Stimulated activated CD8-positive, alpha-beta memory T cell treated with anti-CD3 and anti-CD28 coated beads, Interleukin-7, amount 100 ng/mL, for 48 hours (primary cell): ENCODE results near the gene TWF1.
"Not testable (repeated sequence)": the region's sequence is repeated elsewhere in the genome, so short reads cannot be mapped to it uniquely, and the experiment has no call there.

ENCODE experiments used
- DNase-seq, 2 donors: peaks; one replicate each; pipeline ENCODE4 v3.0.0-alpha.2; 2020; ENCODE audit warnings: low read depth in 1 of 2; ENCODE audit errors: extremely low read depth in 1 of 2

The TWF1 gene

GRCh38 chr12:43805860-43806736 is at the start of gene TWF1:
Gene TWF1 (minus strand): TSS chr12:43806317. CDS start chr12:43806245, 72 bp downstream.
- DNase-seq: peak; percentile 76 to 85

DNA sequence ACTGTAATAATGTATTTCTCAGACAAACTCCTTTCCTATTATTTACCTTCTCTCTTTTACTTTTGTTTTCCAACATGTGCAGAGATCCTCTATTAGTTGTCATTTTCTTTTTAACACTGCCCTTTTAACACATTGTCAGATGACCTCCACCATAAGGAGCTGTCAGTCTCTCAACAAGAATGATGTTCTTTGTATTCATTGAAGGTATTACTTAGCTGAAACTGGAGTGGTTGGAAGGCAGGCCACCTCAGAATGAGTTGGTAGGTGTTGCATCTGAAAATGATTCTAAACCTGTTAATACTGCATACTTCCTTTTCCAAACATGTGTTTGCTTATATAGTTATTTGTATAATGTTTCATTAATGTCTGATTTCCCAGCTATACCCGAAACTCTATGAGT is 46.6 kb upstream of the TWF1 start:
- DNase-seq: no peak

DNA sequence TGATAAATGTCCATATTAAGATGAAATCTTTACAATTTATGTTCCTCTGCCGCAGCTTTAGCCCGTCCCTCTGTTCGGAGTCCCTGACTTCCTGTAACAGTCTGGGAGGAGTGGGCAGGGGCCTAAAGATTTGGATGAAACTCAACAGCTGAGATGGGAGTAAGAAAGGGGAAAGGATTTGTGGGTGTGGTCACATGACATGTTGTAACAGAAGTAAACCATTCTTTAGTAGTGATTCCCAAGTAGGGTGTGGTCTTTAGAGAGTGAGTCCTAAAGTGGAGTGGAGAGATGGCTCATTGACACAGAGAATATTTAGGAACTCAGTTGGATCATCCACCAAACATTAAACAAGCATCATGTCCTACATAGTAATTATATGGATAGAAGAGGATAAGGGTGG is 42.7 kb upstream of the TWF1 start:
- DNase-seq: no peak

GRCh38 chr12:43848226-43848507 is 42.0 kb upstream of the TWF1 start:
- no peak for DNase-seq

GRCh38 chr12:43847425-43848225 is 41.5 kb upstream of the TWF1 start:
- DNase-seq: not testable (repeated sequence)

DNA sequence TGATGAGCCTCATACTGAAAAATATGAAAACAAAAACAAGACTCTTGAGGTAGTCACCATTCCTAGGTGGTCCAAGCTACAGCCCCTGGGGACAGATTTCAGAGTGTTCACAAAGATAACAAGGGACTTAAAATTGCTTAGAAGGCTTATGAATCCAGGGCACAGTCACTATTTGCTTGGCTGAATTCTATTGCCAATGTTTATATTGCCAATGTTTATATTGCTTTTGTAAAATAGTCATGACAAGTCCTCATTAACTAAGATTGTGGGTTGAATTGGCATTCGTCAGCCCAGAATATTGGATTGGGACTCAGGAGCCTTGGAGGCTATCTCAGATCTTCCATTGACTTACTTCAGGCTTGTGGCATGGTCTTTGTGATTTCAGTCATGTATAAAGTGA is 36.1 kb upstream of the TWF1 start:
- no peak for DNase-seq

DNA sequence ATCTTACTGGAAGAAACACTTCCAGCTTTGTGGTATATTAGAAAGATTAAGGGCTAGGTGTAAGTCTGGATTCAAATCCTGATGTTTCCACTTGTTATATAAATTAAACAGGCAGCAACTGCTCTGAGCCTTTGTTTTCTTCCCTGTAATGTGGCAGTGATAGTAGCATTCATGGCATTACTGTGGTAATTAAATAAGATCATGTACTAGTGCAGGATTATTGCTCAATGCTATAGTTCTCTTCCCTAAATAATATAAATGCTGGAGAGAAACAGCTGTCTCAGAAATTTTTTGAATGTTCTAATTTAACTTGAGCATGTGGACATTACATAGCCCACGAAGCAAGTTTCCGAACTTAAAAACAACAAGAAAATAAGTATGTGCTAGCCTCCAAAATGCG is 35.1 kb upstream of the TWF1 start:
- DNase-seq: no peak

DNA sequence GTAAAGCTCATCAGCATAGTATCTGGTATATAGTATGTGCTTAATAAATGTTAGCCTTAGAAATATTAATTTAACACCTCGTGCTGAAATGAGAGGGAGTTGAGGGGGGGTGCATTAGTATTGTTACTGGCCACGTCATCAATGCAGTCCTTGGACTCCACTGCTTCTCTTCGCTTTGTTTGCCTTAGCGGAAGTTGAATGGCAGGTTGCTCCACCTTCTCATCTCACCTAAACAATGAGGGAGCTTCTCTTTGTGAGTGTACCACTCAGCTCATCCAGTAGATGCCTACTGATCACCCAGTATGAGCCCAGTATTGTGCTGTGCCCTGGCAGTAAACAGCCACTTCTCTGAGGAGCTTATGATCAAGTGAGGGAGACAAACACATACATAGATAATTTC is 34.2 kb upstream of the TWF1 start:
- DNase-seq: no peak

- no peak for DNase-seq
Observed at GRCh38 chr12:43836475-43836989, 30.4 kb upstream of the TWF1 start.

DNA sequence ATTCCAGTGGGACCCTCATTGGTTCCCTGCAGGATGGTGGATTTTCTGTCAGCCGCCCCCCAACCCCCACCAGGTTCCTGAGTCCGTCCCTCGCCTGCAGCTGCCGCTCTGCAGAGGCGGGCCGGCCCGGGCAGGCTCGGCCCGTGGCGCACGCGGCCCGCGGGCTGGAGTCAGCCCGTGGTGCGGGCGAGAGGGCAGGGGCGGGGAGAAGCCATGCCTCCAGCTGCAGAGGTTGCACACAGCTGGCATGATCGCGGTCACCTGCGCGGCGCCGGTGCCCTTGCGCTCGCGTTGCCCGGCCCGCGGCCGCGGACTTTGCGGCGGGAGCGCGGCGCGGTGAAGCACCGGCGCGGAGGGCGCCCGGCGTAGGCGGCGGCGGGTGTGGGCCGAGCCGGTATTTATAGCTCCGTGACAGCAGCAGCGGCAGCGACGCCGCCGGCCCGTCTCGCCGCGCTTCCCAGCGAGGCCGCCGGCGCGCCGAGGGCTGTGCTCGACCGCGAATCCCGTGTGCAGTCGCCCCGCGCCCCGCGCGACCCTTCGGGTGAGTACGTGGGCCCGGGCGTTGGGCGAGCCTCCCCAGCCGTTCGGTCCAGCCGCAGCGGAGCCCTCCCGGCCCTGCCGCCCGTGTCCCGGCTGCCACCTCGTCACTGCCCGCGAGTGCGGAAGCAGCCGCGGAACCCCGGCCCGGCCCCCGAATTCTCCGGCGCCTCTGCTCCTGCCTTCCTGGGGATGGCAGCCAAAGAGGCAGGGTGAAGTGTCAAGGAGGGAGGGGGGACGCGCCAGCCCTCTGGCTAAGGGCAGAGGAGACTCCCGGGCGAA is 29.7 kb upstream of the TWF1 start, which contains the start of gene TMEM117:
Gene TMEM117, plus strand, starts transcription at position 426 of the 819 bp plus-strand sequence.
- DNase-seq: peak; percentile 13 to 33

DNA sequence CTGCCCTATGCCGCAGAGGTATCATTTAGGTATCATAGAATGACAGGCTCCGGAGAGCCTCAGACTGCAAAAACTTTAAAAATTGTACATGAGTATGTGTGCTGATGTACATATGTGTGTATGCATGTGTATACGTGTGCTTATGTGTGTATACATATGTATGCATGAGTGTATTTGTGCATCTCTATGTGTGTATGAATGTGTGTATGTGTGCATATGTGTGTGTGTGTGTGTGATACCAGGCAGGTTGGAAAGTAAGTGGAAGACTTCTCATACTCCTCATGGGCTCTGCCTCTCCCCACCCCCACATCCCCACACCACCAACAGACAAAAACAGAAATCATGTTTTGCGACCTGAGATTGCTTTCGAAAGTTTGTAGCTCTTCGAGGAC is 29.1 kb upstream of the TWF1 start:
- DNase-seq: no peak

DNA sequence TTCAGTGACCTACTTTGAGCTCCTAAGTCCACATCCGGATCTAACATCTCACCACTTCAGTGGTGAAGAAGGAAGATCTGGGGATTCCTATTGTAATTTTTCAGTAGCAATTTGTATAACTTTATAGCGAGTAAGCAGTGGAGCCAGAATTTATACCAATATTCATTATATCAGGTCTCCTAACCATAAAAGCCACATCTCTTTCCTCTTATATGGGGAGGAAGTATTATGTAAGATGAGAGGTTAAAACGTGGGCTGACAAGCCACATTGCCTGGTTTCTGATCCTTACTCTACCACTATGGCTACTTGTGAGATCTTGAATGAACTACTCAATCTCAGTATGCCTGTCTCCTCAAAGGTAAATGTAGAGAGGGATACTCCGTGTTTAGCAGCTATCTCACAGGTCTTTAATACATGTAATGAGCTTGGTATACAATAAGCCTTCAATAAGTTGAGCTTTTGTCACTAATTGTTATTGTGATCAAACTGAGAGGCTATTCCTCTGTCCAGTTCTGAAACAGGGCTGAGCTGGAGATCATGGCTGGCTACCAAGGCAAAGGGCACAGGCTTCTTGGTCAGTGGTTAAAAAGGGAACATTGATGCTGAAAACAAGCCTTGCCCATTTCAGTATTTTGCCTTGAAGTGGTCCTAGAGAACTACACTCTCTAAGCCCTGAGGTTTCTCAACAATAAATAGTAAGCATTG is 26.5 kb upstream of the TWF1 start:
- no peak for DNase-seq

DNA sequence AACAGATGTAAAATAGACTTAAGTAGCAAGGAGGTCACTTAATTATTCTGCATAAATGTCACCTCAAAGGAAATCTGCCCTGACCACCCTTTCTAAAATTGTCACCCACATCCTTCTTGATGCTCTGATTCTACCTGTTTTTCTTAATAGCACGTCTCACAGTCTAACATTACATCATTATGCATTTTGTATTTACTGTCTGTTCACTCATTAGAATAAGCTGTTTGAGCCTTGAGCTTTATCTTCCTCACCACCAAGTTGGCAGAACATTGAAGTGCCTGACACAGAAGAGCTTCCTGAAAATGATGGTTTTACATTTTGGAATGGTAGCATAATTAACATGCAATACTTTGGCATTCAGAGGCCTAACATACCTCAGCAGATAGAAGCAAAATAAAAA is 21.0 kb upstream of the TWF1 start:
- no peak for DNase-seq

GRCh38 chr12:43826681-43827080 is 20.6 kb upstream of the TWF1 start:
- DNase-seq: no peak

GRCh38 chr12:43824207-43824775 is 18.2 kb upstream of the TWF1 start:
- no peak for DNase-seq

DNA sequence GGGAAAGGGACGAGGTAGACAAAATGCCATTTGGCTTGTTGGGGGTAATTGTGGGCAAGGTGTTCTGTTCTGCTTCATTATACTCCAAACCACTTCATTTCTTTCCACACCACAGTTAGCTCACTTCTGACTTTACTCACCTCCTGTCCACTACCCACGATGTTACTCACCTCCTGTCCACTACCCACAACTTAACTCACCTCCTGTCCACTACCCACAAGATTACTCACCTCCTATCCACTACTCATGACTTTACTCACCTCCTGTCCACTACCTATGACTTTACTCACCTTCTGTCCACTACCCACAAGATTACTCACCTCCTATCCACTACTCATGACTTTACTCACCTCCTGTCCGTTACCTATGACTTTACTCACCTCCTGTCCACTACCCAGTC is 10.1 kb upstream of the TWF1 start:
- DNase-seq: no peak

- DNase-seq: no peak
Observed at GRCh38 chr12:43815416-43815815, 9.3 kb upstream of the TWF1 start.

DNA sequence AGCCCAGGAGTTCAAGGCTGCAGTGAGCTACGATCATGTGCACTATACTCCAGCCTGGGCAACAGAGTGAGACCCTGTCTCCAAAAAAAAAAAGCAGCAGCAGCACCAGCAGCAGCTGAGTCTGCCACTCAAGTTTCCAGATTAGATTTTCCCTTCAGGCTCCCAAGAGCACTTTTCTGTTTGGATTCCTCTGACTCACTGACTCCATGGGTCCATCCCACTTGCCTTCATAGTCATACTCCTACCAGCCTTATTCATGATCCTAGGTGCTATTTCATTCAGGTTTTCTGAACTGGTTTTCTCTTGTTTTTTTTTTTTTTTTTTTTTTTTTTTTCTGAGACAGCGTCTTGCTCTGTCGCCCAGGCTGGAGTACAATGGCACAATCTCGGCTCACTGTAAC is 6.8 kb upstream of the TWF1 start:
- no peak for DNase-seq

DNA sequence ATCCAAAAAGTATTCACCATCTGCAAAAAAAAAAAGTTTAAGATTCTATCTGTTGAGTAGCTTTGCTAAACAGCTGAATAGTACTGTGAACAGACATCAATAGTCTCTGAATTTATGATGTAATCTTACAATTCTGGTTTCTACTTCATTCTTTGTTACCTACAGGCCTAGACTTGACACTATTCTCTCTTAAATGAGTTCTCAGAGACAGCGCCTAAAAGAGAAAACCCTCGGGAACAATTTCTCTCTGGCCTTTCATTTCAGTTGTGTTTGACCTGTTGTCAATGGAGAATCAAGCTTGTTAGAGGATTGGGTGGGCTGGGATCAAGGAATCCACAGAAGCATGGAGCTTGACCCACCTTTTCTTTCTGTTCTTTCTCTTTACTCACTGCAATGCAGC is 5.9 kb upstream of the TWF1 start:
- DNase-seq: no peak

DNA sequence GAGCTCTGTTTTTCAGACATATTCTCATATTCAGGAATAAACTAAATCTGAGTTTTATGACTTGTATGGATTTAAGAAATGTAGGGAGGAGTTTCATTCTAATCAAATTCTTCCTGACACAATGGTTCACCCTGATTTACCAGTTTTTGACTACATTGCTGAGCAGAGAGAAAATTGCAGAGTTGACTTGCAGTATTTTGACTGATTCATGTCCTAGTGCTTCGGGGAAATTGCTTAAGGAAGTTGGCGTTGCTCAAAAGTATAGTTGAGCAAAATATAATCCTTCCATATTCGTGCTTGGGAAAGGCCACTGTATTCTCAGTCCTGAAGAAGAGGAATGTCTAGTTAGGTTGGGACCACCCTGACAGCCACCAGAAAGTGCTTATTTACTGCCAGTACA is 1.3 kb upstream of the TWF1 start:
- no peak for DNase-seq
